DMS114 treated with DMSO at 0.1 percent for 48 hours (cell line): Measurements from ENCODE around the gene RAX.
A peak's percentile ranks its signal among the peaks of the same experiment; 100 is the strongest.
"Not testable (repeated sequence)": the region's sequence is repeated elsewhere in the genome, so short reads cannot be mapped to it uniquely, and the experiment has no call there.

Experiments
- DNase-seq: peaks from one replicate; lab custom pipeline; 2025; ENCODE audit not compliant: unreplicated experiment; lab: John Stamatoyannopoulos, UW

Gene RAX

DNA sequence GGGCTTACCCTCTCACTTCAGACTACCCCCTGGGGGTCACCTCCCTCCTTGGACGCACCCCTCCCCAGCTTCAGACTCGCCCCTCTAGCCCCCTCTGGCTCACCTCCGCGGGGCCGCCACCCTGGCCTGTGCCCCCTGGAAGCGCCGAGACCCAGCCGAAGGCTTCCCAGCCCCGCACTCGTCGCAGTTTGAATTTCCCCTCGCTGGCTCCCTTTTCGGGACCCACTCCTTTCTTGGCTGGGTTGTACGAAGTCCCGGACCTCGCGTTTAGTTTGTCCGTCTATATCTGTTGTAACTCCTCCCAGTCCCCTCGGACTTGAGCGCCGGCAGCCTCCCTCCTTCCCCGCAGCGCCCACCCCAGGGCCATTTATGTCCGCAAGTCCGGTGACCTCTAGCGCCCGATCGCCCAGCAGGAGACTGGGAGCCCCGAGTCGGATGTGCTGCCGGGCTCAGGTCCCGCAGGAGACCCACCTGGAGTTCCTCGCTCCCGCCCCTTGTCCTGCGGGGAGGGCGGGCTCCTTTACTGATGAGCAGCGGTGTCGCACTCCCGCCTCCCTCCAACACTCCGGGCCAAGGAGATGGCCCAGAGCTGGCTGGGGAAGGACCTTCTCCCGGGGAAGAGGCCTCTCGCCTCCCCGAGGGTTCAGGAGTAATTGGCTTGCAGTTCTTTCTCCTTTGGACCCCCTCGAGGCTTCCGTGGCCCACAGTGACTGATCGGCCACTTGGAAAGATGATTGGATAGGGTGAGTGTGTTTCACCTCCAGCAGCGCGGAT, 692 bp upstream of the RAX start:
- DNase-seq: no peak

DNA sequence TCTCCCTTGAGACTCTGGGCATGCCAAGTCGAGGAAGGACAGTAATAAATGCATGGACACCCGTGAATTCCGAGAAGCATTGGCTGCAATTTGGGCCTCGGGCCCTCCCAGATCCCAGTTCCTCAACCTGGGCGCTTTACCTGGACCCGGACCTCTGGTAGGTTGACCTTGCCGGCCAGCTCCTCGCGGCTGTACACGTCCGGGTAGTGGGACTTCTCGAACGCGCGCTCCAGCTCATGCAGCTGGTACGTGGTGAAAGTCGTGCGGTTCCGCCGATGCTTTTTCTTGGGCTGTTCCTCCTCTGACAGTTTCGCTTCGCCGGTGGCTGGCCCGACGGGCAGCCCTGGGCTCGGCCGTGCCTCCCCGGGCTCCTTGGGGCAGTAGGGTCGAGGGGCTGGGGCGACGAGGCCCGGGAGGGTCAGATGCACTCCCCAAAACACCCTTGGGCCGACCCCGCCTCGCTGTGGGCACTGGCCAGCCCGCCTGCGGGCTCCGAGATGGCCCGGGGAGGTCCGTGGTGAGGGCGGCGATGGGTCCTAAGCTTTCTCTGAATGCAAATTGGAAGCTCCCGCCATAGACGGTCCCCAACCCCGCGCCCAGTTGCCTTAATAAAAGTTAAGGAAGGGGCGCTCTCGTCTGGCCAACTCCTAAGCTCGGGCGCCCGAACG, 899 bp downstream of the RAX start:
- no peak for DNase-seq

DNA sequence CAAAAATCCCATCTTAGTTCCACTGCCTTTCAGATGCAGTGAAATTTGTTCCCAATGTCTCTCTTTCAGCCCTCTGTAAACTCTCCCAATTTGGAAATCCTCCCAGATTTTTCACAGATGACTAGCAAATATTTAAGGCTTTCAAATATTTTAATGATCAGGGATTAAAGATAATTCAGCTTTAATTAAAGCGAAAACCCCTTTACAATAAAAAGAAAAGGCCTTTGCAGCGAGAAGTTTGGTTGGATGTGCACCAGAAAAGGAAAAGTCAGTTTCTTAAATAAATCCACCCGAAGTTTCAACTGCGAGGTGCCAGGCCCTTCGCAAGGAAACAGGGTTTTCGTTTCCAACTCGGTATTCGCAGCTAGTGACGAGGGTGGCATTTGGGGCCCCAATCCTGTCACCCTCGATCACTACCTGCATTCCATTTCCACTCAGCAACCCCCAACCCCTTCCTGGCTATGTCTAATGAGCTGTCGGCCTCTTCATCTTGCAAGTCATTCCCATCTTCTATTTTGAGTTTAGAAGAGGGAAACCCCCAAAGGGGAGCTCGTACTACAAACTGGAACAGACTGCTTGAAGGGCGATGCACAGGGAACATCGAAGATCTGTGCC, 1.5 kb downstream of the RAX start:
- no peak for DNase-seq

DNA sequence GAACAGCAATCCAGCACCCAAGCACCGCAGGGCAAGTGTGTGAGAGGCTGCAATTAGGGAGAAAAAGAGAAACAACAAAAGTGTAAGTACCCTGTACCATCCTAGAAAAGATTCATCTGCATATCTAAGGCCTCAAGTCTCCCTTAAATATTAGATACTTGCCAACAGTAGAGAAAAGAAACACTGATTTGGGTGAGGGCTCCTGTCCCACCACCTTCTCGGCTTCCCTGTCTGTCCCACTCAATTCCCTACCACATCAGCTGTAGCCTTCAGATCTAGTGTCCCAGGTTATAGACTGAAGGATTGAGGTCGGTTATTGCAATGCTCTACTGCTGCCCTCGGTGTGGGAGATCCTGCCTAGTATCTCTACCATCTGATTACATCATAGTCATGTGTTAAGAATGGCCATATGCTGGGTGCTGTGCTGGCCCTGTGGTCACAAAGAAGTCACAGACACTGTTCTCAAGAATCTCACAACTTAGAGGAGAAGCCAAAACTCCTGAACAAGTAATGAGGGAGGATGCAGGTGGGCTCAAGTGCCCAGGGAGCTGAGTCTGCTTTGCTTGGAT, 2.5 kb downstream of the RAX start:
- DNase-seq: no peak

DNA sequence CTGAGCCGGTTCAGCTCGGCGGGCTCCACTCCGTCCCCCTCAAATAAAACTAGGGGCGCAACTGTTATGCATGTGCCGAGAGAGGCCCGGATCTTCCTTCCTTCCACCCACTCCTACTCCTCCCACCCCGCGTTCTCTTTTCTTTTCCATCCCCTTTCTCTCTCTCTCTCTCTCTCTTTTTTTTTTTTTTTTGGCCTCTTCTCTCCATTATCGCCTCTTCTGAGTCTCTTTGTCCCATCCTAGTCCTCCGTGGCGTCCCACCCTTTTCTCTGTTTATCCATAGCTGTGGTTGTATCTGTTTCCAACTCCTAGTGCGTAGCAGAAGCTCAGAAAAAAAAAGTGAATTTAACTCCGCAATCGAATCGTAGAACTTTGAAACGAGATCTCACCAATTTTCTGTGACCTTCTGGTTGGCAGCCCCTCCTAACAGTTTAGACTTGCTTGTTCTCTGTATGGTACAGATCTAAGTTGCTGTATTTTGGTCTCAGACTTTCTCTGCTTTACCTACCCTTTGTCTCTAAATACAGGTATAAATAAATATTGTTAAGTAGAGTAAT, 3.6 kb downstream of the RAX start:
- no peak for DNase-seq

DNA sequence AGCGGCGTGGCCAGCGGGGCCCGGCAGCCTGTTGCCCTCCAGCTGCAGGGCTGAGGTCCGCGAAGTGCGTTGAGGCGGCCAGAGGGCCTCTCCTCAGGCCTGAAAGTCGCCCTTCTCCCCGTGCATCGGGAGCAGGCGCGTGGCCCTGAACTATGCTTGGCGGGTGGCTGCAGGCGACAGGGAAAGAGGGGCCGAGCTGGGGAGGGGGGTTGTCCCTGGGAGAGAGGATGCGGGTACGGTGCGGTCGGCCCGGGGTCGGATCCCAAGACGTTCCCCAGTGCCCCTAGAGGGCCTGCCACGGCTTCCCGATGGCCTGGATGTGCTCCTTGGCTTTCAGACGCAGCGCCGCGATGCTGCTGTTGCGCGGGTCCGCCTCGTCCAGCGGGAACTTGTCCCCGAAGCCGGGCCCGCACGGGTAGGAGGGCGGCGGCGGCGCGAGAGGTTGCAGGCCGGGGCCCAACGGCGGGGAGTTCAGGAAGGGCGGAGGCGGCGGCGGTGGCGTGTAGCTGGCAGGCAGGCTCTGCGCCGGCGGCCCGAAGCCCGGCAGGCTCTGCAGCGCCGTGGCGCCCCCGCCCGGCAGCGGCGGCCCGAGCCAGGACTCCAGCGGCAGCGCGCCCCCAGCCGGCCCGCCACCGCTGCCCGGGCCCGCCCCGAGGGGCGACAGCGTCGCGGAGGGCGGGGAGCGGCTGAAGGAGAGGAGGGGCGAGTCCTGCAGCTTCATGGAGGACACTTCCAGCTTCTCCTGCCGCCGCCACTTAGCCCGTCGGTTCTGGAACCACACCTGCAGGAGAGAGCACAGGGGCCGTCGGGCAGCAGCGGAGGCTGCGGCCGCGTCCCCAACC, 4.3 kb downstream of the RAX start:
- DNase-seq: no peak

DNA sequence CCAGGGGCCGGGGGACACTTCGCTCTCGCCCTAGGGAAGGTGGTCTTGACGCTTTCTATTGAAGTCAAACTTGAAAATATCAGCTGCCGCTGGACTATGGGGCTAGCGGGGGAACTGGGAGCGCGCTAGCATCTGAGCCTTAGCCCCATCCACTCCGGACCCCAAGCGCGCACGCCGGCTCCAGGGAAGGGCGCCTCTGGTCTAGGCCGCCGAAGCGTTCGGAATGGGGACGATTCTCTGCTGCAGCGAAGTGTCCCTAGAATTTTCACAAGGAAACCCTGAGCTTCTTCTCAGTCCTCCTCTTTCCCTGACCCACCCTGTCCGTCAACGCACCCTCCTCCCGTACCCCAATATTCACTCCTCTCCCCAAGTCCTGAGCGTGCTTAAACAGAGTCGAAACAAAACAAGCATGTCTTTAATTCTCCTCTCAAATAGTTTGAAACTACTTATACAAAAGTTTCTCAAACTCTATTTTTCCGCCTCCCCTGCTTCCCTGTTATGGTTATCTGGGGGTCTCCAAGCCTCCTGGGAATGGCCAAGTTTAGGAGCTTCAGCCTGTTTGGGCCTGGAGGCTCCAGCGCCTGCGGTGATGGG, 5.0 kb downstream of the RAX start:
- no peak for DNase-seq

DNA sequence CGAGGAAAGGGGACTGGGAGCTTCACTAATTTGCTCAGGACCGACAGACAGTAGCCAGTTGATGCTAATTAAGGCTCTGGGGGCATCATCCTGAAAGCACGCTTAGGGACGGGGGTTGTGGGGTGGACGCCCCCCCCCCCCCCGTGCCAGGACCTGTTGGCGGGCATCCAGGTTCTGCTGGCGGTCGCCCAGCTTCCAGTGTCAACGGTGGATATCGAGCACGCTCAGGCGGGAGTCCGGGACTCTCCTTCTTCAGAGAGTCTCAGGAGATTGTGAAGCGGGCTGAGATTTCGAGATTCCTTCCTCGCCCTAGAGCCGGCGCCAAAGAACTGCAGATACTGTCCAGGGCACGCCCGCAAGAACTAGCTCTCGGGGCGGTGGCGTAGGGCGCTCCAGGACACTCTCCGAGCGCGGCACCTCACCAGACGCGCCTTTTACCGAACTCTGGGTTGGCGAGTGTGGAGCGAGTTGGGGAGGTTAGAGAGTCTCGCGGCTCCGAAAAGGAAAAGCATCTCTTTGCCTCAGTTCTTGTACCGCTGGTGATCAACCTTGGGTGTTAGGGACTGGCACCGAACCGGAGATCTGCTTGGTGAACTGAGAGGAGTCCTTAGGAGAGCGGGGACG, 5.6 kb downstream of the RAX start:
- peak; percentile 15 for DNase-seq

DNA sequence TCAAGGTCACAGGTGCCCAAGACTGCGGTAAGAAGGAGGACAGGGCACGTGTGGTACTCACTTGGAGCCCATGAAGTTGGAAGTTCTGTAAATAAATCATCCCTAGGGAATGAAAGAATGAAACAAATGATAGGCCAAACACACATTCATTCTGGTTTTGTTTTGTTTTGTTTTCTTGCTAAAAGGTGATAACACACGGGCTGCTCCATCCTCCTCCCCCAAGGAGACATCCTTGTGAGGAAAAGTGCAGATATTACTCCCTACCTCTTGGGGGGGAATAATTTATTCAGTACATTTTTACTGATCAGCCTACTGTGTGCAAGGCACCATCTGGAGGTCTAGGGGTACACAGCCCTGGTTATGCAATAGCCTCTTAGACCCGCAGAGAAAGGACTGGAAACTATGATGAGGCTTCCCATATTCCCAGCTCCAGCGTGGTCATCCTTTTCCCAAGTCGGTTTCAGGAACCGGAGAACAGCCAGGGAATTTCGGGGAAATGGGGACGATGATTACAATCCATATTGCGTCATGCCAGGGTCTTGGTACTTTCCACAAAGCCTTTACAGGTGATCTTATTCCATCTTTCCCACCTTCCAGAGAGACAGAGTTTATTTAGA, 6.3 kb downstream of the RAX start:
- DNase-seq: no peak

DNA sequence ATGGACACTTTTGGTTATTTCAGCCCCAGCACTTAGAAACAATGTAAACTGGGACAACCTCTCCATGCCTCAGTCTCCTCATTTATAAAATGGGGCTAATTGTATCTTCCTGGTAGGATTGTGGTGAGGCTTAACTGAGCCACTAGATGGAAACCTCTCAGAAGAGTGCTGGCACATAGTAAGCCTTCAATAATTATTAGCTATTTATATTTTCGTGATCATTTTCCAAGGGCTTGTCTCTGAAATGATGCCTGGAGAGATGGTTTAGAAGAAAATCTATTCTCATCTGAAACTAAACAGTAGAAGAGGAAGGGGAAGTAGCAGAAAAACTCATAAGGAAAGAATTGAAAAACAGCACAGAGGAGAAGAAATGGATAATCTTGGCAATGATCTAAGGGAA, 6.8 kb downstream of the RAX start:
- DNase-seq: no peak

DNA sequence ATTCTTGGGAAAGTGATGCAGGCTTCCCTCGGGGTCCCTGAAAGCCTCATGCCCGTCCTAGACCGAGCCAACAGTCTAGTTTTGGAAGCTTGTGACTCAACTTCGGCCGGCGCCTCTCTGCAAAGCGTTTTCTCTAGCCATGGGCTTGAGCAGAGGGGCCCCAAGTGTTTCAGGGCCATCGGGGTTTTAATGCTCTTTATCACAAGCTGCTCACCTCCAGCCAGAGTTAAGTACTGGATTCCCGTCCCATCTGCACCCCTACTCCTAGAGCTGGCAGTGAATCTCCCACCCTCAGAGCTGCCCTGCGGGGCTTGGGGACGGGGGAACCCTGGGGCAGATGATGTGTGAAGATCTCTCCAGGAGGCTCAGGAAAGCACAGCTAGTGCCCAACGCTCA, 7.3 kb downstream of the RAX start:
- DNase-seq: no peak

DNA sequence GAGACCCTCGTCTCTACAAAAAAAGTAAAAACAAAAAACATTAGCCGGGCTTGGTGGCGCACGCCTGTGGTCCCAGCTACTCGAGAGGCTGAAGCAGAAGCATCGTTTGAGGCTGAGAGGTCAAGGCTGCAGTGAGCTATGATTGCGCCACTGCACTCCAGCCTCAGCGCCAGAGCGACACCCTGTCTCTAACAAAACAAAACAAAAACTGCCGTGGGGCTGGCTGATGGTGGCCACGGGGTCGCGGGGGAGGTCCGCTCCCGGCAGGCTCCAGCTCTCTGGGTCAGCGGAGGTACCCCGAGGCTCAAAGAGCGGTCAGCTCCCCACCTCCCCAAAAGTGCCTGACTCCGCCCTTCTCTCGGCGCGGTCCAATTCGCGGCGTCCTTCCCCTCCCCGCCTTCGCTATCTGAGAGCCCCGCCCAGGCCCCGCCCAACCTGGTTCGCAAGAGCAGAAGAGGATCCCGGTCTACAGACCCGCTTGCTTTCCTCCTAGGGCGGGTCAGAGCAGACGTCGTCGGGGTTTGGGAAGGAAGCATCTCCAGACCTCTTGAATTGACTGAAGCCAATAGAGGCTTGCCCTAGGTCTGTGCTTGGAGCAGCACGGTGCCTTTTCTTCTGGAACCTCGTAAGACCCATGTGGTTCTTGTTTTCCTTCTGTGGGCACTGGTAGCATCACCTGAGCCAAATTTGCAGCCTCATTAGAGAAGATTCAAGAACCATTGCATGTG, 7.8 kb downstream of the RAX start:
- peak; percentile 48 for DNase-seq

DNA sequence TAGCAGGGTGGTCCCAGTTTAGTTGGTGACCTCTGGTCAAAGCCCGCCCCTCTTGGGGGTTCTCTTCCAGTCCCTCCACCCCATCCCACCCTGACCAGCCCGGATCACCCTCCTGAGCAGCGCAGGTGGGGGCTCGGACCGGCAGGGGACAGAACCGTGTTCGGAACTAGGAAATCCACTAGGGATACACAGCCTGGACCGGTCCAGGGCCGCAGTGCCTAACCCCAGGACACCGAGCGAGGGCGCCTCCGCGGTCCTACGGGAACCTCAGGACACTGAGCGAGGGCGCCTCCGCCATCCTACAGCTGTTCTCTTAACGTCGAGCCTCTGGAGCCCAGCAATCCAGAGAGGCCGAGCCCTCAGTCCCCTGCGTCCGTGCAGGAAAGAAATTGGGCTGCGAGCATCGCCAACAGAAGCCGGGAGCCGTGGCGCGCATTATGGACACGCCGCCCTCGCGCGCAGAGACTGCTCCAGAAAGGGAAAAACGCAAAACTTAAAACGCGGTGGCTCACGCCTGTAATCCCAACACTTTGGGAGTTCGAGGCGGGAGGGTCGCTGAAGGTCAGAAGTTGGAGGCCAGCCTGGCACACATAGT, 8.5 kb downstream of the RAX start:
- no peak for DNase-seq

DNA sequence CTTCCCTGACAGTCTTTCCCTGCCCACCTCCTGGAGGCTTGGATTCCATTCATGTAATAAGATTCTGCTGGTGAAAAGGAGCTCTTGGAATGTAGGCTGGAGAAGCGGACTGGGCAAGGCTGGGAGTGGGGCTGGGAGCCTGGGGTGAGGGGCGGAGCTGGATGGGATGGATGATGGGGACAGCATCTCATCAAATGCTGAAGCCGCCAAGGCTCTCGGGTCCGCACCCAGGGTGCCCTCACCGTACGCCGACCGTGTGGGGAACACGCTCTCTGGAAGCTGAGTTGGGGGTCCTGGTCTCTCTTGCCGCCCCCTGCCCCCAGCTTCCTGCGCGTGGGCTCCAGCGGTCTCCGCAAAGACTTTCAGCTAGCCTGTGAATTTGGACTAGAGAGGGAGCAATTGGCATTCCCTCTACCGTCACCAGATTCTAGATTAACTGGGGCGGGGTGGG, 9.1 kb downstream of the RAX start:
- DNase-seq: no peak

DNA sequence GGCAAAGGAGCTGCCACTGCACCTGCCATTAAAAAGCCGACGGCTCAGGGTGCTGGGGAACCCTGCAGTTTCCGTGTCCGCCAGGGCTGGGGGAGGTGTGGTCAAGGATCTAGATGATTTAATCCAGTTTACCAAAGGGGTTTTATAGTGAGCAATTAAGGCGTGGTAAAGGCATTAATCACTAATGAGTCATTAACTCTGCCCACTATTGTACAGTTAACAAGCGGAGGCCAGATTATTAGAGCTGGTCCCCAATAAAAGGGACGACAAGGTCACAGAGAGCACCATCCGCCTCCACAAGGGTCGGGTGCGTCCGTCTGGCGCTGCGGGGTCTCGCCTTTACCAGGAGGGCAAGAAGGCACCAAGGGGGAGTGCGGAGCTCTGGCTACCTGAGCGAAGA, 9.6 kb downstream of the RAX start:
- no peak for DNase-seq

DNA sequence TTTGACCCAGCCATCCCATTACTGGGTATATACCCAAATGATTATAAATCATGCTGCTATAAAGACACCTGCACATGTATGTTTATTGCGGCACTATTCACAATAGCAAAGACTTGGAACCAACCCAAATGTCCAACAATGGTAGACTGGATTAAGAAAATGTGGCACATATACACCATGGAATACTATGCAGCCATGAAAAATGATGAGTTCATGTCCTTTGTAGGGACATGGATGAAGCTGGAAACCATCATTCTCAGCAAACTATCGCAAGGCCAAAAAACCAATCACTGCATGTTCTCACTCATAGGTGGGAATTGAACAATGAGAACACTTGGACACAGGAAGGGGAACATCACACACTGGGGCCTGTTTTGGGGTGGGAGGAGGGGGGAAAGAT, 11.0 kb downstream of the RAX start:
- not testable (repeated sequence) for DNase-seq

DNA sequence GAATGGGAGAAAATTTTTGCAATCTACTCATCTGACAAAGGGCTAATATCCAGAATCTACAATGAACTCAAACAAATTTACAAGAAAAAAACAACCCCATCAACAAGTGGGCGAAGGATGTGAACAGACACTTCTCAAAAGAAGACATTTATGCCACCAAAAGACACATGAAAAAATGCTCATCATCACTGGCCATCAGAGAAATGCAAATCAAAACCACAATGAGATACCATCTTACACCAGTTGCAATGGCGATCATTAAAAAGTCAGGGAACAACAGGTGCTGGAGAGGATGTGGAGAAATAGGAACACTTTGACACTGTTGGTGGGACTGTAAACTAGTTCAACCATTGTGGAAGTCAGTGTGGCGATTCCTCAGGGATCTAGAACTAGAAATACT, 11.4 kb downstream of the RAX start:
- not testable (repeated sequence) for DNase-seq

DNA sequence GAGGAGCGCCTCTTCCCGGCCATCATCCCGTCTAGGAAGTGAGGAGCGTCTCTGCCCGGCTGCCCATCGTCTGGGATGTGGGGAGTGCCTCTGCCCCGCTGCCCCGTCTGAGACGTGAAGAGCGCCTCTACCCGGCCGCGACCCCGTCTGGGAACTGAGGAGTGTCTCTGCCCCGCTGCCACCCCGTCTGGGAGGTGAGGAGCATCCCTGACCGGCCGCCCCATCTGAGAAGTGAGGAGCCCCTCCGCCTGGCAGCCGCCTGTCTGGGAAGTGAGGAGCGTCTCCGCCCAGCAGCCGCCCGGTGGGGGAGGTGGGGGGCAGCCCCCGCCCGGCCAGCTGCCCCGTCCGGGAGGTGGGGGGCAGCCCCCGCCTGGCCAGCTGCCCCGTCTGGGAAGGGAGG, 17.8 kb downstream of the RAX start:
- not testable (repeated sequence) for DNase-seq
